HG03432 (cell line): ENCODE data around the gene CFI.

Experiments used
- ATAC-seq: cut with Tn5 transposase; IDR thresholded peaks from one replicate; pipeline ENCODE4 v1.9.1; 2021; ENCODE audit warnings: mild to moderate bottlenecking, moderate library complexity; ENCODE audit not compliant: unreplicated experiment

The CFI gene

GRCh38 chr4:109691411-109691920, 110.3 kb downstream of the CFI start:
- ATAC-seq, result no peak
